GM21576 (cell line): ENCODE measurements around the gene BAX.

Experiments used
- ATAC-seq: cut with Tn5 transposase; IDR thresholded peaks from one replicate; pipeline ENCODE4 v1.9.1; 2021; ENCODE audit warnings: mild to moderate bottlenecking, moderate library complexity; ENCODE audit not compliant: unreplicated experiment

The BAX gene

GRCh38 chr19:48928164-48929025, 26.3 kb upstream of the BAX start:
- no peak for ATAC-seq

DNA sequence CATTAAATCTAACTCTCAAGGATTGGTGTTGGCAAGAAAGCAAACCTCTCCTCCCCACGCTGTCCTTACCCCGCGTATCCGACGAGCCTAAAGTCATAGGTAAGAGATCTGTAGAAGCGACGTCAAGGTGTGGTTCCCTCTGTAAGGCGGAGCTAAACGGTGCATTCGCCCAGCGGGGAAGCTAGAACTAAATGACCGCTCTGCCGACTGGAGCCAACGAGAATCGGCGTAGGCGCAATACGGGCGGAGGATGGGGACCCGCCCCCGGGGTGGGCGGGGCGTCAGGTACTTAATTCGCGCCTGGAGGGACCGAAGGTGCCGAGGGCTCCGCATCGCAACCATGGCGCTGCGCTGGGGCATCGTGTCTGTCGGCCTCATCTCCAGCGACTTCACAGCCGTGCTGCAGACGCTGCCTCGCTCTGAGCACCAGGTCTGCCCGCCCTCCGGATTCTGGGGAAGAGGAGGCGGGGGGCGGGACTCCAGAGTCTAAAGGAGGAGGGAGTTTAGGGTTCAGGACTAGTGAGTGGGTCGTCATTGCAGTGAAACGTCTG, 21.2 kb upstream of the BAX start, which contains the start of gene DHDH:
TSS of gene DHDH (plus strand) at position 318 of the 551 bp plus-strand sequence. CDS start at position 341, 23 bp downstream.
- ATAC-seq = no peak

GRCh38 chr19:48934837-48935236, 19.8 kb upstream of the BAX start:
- no peak for ATAC-seq

- ATAC-seq = no peak
Observed at GRCh38 chr19:48935864-48936263, 18.8 kb upstream of the BAX start.

- no peak for ATAC-seq
Observed at GRCh38 chr19:48938256-48938655, 16.4 kb upstream of the BAX start.

DNA sequence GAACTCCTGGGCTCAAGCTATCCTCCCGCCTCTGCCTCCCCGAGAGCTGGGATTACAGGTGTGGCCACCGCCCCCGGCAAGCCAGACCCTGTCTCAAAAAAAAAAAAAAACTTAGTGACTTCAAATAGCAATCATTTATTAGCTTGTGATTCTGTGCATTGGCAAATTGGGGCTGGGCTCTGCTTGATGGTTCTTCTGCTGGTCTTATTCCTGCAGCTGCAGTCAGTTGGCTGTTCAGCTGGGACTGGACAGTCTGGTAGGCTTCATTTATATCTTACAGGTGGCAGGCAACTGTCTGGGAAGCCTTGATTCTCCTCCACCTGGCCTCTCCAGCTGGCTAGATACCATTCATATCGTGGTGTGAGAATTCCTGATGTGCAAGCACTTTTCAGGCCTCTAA, 13.8 kb upstream of the BAX start:
- no peak for ATAC-seq

DNA sequence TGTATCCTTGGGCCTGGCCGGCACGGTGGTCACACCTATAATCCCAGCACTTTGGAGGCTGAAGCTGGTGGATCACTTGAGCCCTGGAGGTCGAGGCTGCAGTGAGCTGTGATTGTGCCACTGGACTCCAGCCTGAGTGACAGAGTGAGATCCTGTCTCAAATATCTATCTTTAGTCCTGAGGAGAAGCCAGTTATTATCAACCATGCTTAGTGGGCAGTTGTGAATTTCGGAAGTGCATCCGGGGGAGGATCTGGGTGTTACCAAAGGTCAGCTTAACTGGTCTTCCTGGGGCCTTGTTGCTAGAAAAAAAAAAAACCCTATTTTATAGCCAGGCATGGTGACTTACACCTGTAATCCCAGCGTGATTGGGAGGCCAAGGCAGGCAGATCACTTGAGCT, 11.6 kb upstream of the BAX start:
- no peak for ATAC-seq

GRCh38 chr19:48945415-48945814, 9.3 kb upstream of the BAX start:
- ATAC-seq = no peak

DNA sequence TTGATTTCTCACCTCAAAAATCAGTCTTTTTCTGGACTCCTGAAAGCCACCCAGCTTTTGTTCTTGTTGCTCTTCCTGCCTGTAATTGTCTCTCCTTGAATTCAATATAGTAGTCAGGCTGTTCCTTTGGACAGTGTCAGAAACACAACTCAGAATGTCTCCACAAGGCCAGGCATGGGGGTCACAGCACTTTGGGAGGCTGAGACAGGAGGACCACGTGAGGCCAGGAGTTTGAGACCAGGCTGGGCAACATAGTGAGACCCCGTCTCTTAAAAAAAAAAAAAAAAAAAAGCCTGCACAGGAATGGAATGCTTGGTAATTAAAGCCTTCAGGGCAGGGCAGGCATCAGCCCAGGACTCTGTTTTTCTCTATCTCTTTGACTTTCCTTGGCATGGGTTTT, 8.9 kb upstream of the BAX start:
- ATAC-seq = no peak

GRCh38 chr19:48946463-48947257, 8.0 kb upstream of the BAX start:
- ATAC-seq = no peak

DNA sequence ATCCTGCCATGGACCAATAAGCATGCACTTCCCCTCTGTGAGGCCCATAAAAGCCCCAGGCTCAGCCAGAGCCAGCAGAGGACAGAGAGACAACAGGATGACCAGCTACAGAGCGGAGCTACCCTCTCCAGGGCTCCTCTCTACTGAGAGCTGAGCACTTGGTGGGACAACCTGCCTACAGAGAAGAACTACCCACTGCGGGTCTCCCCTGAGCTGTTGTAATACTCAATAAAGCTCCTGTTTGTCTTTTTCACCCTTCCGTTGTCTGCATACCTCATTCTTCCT, 7.5 kb upstream of the BAX start:
- no peak for ATAC-seq

- no peak for ATAC-seq
Observed at GRCh38 chr19:48950159-48950558, 4.5 kb upstream of the BAX start.

GRCh38 chr19:48950830-48951519, 3.7 kb upstream of the BAX start:
- no peak for ATAC-seq

- no peak for ATAC-seq
Observed at GRCh38 chr19:48953141-48953540, 1.5 kb upstream of the BAX start.

GRCh38 chr19:48953990-48954594, 583 bp upstream of the BAX start:
- ATAC-seq = no peak

DNA sequence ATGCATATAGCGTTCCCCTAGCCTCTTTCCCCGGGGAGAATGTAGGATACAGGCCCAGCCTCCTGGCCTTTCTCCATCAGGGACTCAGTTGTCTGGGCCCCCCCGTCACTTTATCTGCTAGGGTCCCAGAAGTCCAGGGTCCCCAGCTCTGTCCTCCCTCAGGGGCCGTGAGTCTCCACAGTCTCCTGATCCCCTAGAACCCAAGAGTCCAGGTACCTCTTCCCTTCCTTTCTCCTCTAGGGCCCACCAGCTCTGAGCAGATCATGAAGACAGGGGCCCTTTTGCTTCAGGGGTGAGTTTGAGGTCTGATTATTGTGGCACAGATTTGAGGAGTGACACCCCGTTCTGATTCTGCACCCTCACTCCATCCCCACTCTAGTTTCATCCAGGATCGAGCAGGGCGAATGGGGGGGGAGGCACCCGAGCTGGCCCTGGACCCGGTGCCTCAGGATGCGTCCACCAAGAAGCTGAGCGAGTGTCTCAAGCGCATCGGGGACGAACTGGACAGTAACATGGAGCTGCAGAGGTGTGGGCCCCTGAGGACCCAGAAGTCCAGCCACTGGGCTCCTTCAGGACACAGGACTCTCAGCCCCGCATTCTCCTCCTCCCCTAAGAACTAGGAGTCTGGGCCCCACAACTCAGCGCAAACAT, 758 bp downstream of the BAX start:
- no peak for ATAC-seq

DNA sequence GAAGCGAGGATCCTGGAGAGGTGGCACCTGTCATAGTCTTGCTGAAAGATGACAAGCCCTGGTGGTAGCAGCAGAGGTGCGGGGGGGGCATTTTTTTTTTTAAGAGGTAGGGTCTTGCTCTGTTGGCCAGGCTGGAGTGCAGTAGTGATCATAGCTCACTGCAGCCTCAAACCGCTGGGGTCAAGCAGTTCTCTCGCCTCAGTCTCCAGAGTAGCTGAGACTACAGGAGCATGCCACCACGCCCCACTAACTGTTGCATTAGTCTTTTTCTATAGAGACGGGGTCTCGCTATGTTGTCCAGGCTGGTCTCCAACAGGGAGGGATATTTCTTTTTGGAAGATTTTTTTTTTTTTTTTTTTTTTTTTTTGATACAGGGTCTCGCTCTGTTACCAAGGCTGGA, 3.3 kb downstream of the BAX start:
- no peak for ATAC-seq

- no peak for ATAC-seq
Observed at GRCh38 chr19:48959341-48960239, 4.9 kb downstream of the BAX start.

GRCh38 chr19:48961051-48961649, 6.5 kb downstream of the BAX start:
- ATAC-seq = no peak
